ENCODE data around the gene PNKD.

DNA sequence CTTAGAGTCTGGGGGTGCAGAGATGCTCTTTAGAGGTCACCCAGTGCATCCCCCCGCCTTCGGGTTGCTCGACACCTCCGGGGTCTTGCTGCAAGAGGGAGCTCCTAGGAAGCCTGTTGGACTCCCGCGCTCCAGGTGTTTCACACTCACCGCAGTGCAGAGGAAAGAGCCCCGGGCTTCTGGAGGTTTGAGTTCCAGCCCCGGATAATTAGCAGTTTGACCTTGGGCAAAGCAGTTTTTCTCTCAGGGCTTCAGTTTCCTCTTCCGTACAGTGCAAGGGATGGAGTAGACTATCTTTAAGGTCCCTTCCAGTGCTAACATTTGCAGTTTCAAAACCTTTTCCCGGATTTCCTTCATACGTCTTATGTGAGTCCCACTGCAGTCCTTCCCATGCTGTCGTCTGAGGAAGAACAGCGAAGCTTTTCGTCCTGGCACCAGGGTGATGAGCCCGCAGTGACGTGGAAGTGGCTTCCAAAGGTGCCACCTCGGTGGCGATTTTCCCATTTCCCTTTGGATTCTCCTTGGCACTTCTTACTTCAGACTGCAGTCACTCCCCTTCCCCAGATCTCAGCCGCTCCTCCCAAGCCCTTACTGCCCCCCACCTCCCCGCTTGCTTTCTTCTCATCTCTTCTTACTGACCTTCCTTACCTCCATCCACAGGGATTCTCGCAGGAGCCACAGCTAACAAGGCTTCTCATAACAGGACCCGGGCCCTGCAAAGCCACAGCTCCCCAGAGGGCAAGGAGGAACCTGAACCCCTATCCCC, 585 bp downstream of the PNKD start:
- TF ChIP-seq, protein P1, sequence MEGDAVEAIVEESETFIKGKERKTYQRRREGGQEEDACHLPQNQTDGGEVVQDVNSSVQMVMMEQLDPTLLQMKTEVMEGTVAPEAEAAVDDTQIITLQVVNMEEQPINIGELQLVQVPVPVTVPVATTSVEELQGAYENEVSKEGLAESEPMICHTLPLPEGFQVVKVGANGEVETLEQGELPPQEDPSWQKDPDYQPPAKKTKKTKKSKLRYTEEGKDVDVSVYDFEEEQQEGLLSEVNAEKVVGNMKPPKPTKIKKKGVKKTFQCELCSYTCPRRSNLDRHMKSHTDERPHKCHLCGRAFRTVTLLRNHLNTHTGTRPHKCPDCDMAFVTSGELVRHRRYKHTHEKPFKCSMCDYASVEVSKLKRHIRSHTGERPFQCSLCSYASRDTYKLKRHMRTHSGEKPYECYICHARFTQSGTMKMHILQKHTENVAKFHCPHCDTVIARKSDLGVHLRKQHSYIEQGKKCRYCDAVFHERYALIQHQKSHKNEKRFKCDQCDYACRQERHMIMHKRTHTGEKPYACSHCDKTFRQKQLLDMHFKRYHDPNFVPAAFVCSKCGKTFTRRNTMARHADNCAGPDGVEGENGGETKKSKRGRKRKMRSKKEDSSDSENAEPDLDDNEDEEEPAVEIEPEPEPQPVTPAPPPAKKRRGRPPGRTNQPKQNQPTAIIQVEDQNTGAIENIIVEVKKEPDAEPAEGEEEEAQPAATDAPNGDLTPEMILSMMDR (IDR thresholded peaks at IDR 0.05; ENCODE audit: insufficient read depth, low read length), result no peak
- TF ChIP-seq POLR2AphosphoS5 (IDR thresholded peaks at IDR 0.05; ENCODE audit: low read depth), result no peak
